GM12878 (cell line): ENCODE measurements around the gene SNCB. TPM values are rescaled to one million over a fixed set of nuclear protein-coding genes. Genes with fewer than 3 reads are reported as not detected.

Experiments
- ATAC-seq: fragments of 200-7000 bp; cut with Tn5 transposase; 3 replicates; pipeline ENCODE4 v1.9.1; 2020; ENCODE audit warnings: mild to moderate bottlenecking, moderate library complexity
- BruUV-seq: library from RNA; stranded (reverse); fragments of 400-500 nt; replicated peaks from 2 replicates; lab custom pipeline; 2021; lab: Mats Ljungman, UMichigan
- CTCF ChIA-PET: fragments of 300-600 bp; sonication (Branson Sonifier 250); formaldehyde crosslinking; extraction: SDS; loops from one replicate; lab custom pipeline; 2021; ENCODE audit warnings: inconsistent platforms; lab: Yijun Ruan, JAX
- POLR2A ChIA-PET: fragments of 350-600 bp; formaldehyde crosslinking; extraction: SDS; loops from one replicate; lab custom pipeline; 2021; ENCODE audit warnings: inconsistent platforms; lab: Charles Lee
- RAD21 ChIA-PET: fragments of 300-600 bp; sonication (Branson Sonifier 250); formaldehyde crosslinking; loops from one replicate; lab custom pipeline; 2023; ENCODE audit warnings: antibody characterized with exemption; ENCODE audit not compliant: unreplicated experiment; lab: Charles Lee
- SMC1A ChIA-PET: fragments of 300-600 bp; sonication (Branson Sonifier 250); formaldehyde crosslinking; loops from one replicate; lab custom pipeline; 2023; ENCODE audit not compliant: unreplicated experiment, uncharacterized antibody; lab: Charles Lee
- DNase-seq: peaks from one replicate; pipeline ENCODE4 v3.0.0-alpha.2; 2011; ENCODE audit warnings: low read depth, low spot score
- FAIRE-seq: peaks from 3 replicates; lab custom pipeline; 2011; peaks lifted over from hg19 to GRCh38; lab: Jason Lieb, UNC
- H2AFZ ChIP-seq: 2 replicates; pipeline ENCODE4 v1.6.0; 2011; ENCODE audit warnings: low read depth, low read length, control low read depth; ENCODE audit not compliant: control insufficient read depth
- H3K27ac ChIP-seq: 2 replicates; pipeline ENCODE4 v1.5.1; 2011; ENCODE audit warnings: control low read depth; ENCODE audit not compliant: control insufficient read depth, insufficient read depth
- H3K27me3 ChIP-seq, 2 experiments: replicated peaks in 1 of 2; 2 replicates each; pipeline versions ENCODE4 v1.6.0 to v1.6.1; 2011; ENCODE audit warnings: low read length in 1 of 2; ENCODE audit not compliant: control insufficient read depth in 2 of 2, insufficient read depth in 2 of 2
- H3K36me3 ChIP-seq, 2 experiments: 2 replicates each; pipeline ENCODE4 v1.5.1; 2011; ENCODE audit warnings: low read length in 1 of 2; ENCODE audit not compliant: control insufficient read depth in 2 of 2, insufficient read depth in 2 of 2
- H3K4me1 ChIP-seq: 2 replicates; pipeline ENCODE4 v1.6.1; 2011; ENCODE audit warnings: mild to moderate bottlenecking, low read length, moderate library complexity, mixed read lengths; ENCODE audit not compliant: control insufficient read depth, insufficient read depth
- H3K4me2 ChIP-seq: 2 replicates; pipeline ENCODE4 v1.6.0; 2011; ENCODE audit warnings: control low read depth; ENCODE audit not compliant: control insufficient read depth, insufficient read depth
- H3K4me3 ChIP-seq: fragments of 200-600 bp; sonication (generic); 2 replicates; pipeline ENCODE4 v1.5.1; 2016
- H3K79me2 ChIP-seq: 2 replicates; pipeline ENCODE4 v1.6.0; 2011; ENCODE audit warnings: low read length; ENCODE audit not compliant: control insufficient read depth, insufficient read depth
- H3K9ac ChIP-seq: 2 replicates; pipeline ENCODE4 v1.8.0; 2011; ENCODE audit warnings: low read length, control low read depth, mixed read lengths; ENCODE audit not compliant: control insufficient read depth, insufficient read depth
- H3K9me3 ChIP-seq: replicated peaks from 3 replicates; pipeline ENCODE4 v1.5.1; 2011; ENCODE audit warnings: mild to moderate bottlenecking, low read length; ENCODE audit not compliant: control insufficient read depth, insufficient read depth
- H4K20me1 ChIP-seq: 2 replicates; pipeline ENCODE4 v1.6.0; 2011; ENCODE audit not compliant: control insufficient read depth, insufficient read depth
- CHD1 ChIP-seq: IDR thresholded peaks from 2 replicates; pipeline ENCODE4 v1.6.1; 2012; ENCODE audit warnings: low read depth, low read length, improper control_type of control experiment
- EGR1 ChIP-seq, 2 experiments: IDR thresholded peaks; 1 replicate in 1 of 2; 2 replicates in 1 of 2; pipeline ENCODE4 v1.6.1; 2011 to 2012; ENCODE audit warnings: low read depth in 2 of 2, low read length in 2 of 2, borderline replicate concordance in 1 of 2, mild to moderate bottlenecking in 1 of 2, moderate library complexity in 1 of 2
- IKZF1 ChIP-seq: fragments of 450-650 bp; conservative IDR thresholded peaks from 2 replicates; pipeline ENCODE4 v1.6.1; 2017; ENCODE audit warnings: antibody characterized with exemption, mild to moderate bottlenecking
- MAX ChIP-seq: IDR thresholded peaks from 2 replicates; pipeline ENCODE4 v1.6.1; 2012; ENCODE audit warnings: low read depth, low read length, improper control_type of control experiment
- NBN ChIP-seq: fragments of 450-650 bp; IDR thresholded peaks from 2 replicates; pipeline ENCODE4 v1.6.1; 2016
- PBX3 ChIP-seq: IDR thresholded peaks from 2 replicates; pipeline ENCODE4 v1.6.1; 2011; ENCODE audit warnings: mild to moderate bottlenecking, low read depth, low read length, moderate library complexity; ENCODE audit not compliant: insufficient replicate concordance
- RAD51 ChIP-seq: fragments of 450-650 bp; IDR thresholded peaks from 2 replicates; pipeline ENCODE4 v1.6.1; 2016; ENCODE audit warnings: moderate library complexity, mild to moderate bottlenecking, inconsistent platforms
- RBBP5 ChIP-seq: fragments of 200-600 bp; sonication (generic); conservative IDR thresholded peaks from 2 replicates; pipeline ENCODE4 v1.6.1; 2016
- RFX5 ChIP-seq: IDR thresholded peaks from 2 replicates; pipeline ENCODE4 v1.6.1; 2011; ENCODE audit warnings: low read depth, low read length, improper control_type of control experiment
- SMARCA5 ChIP-seq: fragments of 450-650 bp; IDR thresholded peaks from 2 replicates; pipeline ENCODE4 v1.6.1; 2017; ENCODE audit warnings: mild to moderate bottlenecking
- SPI1 ChIP-seq: IDR thresholded peaks from 2 replicates; pipeline ENCODE4 v1.6.1; 2011; ENCODE audit warnings: low read depth, mild to moderate bottlenecking, low read length, moderate library complexity, borderline replicate concordance; ENCODE audit not compliant: insufficient read depth
- ZNF622 ChIP-seq: fragments of 450-650 bp; IDR thresholded peaks from 2 replicates; pipeline ENCODE4 v1.6.1; 2017; ENCODE audit warnings: mild to moderate bottlenecking, inconsistent platforms
- WGBS: methylation state at CpG from one replicate; pipeline ENCODE4 v1.1.6; 2016; ENCODE audit warnings: low lambda C conversion rate; ENCODE audit not compliant: insufficient replicate concordance, insufficient coverage; ENCODE audit errors: missing lambda C conversion rate; 5-methylcytosine and 5-hydroxymethylcytosine counted together
- in situ Hi-C: fragments of 300-500 bp; cut with MboI; formaldehyde crosslinking; loops from 9 replicates; pipeline ENCODE4 v1.14.3; 2018; ENCODE audit warnings: mixed read lengths
- intact Hi-C: fragments of 100-400 bp; cut with micrococcal nuclease; formaldehyde crosslinking; loops from one replicate; pipeline ENCODE4 v1.14.2; 2022; ENCODE audit not compliant: unreplicated experiment
- polyA plus RNA-seq, 11 experiments: library from polyadenylated mRNA; depleted of rRNA in 4 of 11; unstranded in 6 of 11; stranded (reverse) in 5 of 11; fragments of >200 nt; fragmentation: Nextera tagmentation in 4 of 11; fragmentation: Illumina TruSeq in 1 of 11; extraction: Ambion mirVana in 4 of 11; extraction: Trizol in 1 of 11; gene quantifications; 1 replicate in 1 of 11; 2 replicates in 10 of 11; pipeline versions ENCODE4 v1.2.1 to v1.2.3, GENCODE V29; 2011 to 2016; ENCODE audit warnings: inconsistent platforms in 2 of 11, missing spikeins in 2 of 11, low read depth in 1 of 11
- total RNA-seq, 4 experiments: library from RNA; depleted of rRNA in 3 of 4; stranded (reverse); fragments of >200 nt in 3 of 4; fragmentation: Illumina TruSeq in 1 of 4; extraction: Trizol in 1 of 4; gene quantifications; 2 replicates each; pipeline versions ENCODE4 v1.2.1 to v1.2.3, GENCODE V29; 2013 to 2021
- TF ChIP-seq, protein P1 (sequence below): fragments of 150-350 bp; IDR thresholded peaks from 2 replicates; pipeline ENCODE4 v1.6.1; 2016; ENCODE audit warnings: low read depth, low read length

The SNCB gene
- total and polyA plus RNA-seq, 10 of the 15 experiments (the other 5 are each of a cell fraction or from before 2014, with no cell fraction given), result 0.75 TPM; not detected in 9

DNA sequence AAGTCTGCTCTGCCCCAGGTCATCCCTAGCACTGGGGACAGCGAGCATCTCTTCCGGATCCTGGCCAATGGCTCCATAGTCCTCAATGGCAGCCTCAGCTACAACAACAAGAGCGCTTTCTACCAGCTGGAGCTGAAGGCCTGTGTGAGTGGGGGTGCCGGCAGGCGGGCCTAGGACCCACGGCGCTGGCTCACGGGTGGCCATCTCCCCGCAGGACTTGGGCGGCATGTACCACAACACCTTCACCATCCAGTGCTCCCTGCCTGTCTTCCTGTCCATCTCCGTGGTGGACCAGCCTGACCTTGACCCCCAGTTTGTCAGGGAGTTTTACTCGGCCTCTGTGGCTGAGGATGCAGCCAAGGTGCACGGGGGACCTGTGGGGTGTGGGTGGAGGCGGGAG lies 55.3 kb downstream of the SNCB start:
- no peaks in the 10 kb centered on the region for H3K36me3 ChIP-seq
- POLR2A ChIA-PET, result no interaction called here
- no peak for FAIRE-seq
- no peak for DNase-seq
- no peak overlapping the region for H2AFZ ChIP-seq
- no peaks in the 10 kb centered on the region for H4K20me1 ChIP-seq
- intact Hi-C loops (no loop called here), in situ Hi-C loops (loop anchor here (25.0 kb wide), 1 partner anchor 838 kb away; no protein-coding TSS in a partner anchor)
- H3K9ac ChIP-seq, result no peak overlapping the region
- CTCF ChIA-PET, result interaction anchor here (0.7 to 4.1 kb wide), 7 partner anchors 12 to 536 kb away, joined by 3 to 27 read pairs (median 3); partner anchors contain the start of gene TSPAN17
- H3K4me3 ChIP-seq, result no peak overlapping the region
- H3K9me3 ChIP-seq, result no peaks in the 10 kb centered on the region
- 42% methylated on average over 14 of the region's 14 CpGs for WGBS
- SMC1A ChIA-PET, result no interaction called here
- no peak for ATAC-seq
- no peaks in the 10 kb centered on the region for H3K79me2 ChIP-seq
- H3K4me1 ChIP-seq, result no peaks in the 10 kb centered on the region
- no peak overlapping the region for H3K27ac ChIP-seq
- no peak for TF ChIP-seq IKZF1
- TF ChIP-seq RFX5, result no peak
- no peak for TF ChIP-seq CHD1
- no peak for TF ChIP-seq NBN
- TF ChIP-seq SPI1, result no peak
- no peak for TF ChIP-seq PBX3
- H3K4me2 ChIP-seq, result no peak overlapping the region
- no peaks in the 10 kb centered on the region for H3K27me3 ChIP-seq
- BruUV-seq, result no TSS peak
- RAD21 ChIA-PET, result interaction anchor here (1.8 kb wide), 2 partner anchors 32 to 72 kb away, joined by 4 to 5 read pairs; partner anchors contain the start of gene TSPAN17

GRCh38 chr5:176574297-176574591 lies 56.1 kb downstream of the SNCB start:
- CTCF ChIA-PET, result interaction anchor here (1.0 to 4.1 kb wide), 6 partner anchors 11 to 844 kb away, joined by 3 to 27 read pairs (median 6); partner anchors contain the start of gene TSPAN17
- no peak overlapping the region for H3K27ac ChIP-seq
- DNase-seq (no peak), ATAC-seq (peak; percentile 8; the same call in 2 of the 3 replicates), FAIRE-seq (no peak)
- no peak overlapping the region; the same call in 1 of the 2 replicates for H2AFZ ChIP-seq
- SMC1A ChIA-PET, result no interaction called here
- no peaks in the 10 kb centered on the region for H3K79me2 ChIP-seq
- no peak overlapping the region for H3K4me2 ChIP-seq
- H3K36me3 ChIP-seq, result no peaks in the 10 kb centered on the region
- POLR2A ChIA-PET, result no interaction called here
- H3K27me3 ChIP-seq, result no peaks in the 10 kb centered on the region
- RAD21 ChIA-PET, result interaction anchor here (0.9 to 1.8 kb wide), 4 partner anchors 31 to 156 kb away, joined by 4 to 5 read pairs (median 4); partner anchors contain the start of gene TSPAN17
- H3K9me3 ChIP-seq, result no peaks in the 10 kb centered on the region
- 8% methylated on average over 10 of the region's 10 CpGs for WGBS
- intact Hi-C loops (loop anchor here (5.0 kb wide), 2 partner anchors 43 to 73 kb away; partner anchors contain the start of gene TSPAN17), in situ Hi-C loops (no loop called here)
- no TSS peak for BruUV-seq
- H4K20me1 ChIP-seq, result no peaks in the 10 kb centered on the region
- no peak overlapping the region for H3K4me3 ChIP-seq
- no peaks in the 10 kb centered on the region for H3K4me1 ChIP-seq
- H3K9ac ChIP-seq, result no peak overlapping the region
- TF ChIP-seq SMARCA5, result no peak
- no peak for TF ChIP-seq RBBP5
- TF ChIP-seq ZNF622, result no peak
- TF ChIP-seq, protein P1, sequence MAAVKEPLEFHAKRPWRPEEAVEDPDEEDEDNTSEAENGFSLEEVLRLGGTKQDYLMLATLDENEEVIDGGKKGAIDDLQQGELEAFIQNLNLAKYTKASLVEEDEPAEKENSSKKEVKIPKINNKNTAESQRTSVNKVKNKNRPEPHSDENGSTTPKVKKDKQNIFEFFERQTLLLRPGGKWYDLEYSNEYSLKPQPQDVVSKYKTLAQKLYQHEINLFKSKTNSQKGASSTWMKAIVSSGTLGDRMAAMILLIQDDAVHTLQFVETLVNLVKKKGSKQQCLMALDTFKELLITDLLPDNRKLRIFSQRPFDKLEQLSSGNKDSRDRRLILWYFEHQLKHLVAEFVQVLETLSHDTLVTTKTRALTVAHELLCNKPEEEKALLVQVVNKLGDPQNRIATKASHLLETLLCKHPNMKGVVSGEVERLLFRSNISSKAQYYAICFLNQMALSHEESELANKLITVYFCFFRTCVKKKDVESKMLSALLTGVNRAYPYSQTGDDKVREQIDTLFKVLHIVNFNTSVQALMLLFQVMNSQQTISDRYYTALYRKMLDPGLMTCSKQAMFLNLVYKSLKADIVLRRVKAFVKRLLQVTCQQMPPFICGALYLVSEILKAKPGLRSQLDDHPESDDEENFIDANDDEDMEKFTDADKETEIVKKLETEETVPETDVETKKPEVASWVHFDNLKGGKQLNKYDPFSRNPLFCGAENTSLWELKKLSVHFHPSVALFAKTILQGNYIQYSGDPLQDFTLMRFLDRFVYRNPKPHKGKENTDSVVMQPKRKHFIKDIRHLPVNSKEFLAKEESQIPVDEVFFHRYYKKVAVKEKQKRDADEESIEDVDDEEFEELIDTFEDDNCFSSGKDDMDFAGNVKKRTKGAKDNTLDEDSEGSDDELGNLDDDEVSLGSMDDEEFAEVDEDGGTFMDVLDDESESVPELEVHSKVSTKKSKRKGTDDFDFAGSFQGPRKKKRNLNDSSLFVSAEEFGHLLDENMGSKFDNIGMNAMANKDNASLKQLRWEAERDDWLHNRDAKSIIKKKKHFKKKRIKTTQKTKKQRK, result no peak
- TF ChIP-seq EGR1 (IDR thresholded peaks at IDR 0.05; ENCODE audit: borderline replicate concordance in 1 of 2, low read depth in 2 of 2, low read length in 2 of 2), result no peak
- TF ChIP-seq MAX, result no peak
- TF ChIP-seq RAD51, result no peak
